ENCODE data around the gene WDR70. TPM values are rescaled to one million over a fixed set of nuclear protein-coding genes. Genes with fewer than 3 reads are reported as not detected.

WDR70 gene
- total RNA-seq, 1 donor from 2014 or later, result 29.0 TPM

- Histone ChIP-seq H3K27ac (no peak overlapping the region), H3K9me3 (no peaks in the 10 kb centered on the region), H3K36me3 (peaks cover 15% of the 10 kb centered on the region), H3K4me3 (no peak overlapping the region), H3K4me1 (no peaks in the 10 kb centered on the region), H3K27me3 (ENCODE audit: low read depth) (no peaks in the 10 kb centered on the region)
- no peak for TF ChIP-seq CTCF (IDR thresholded peaks at IDR 0.05)
- intact Hi-C loops (cut with DNase I), result no loop called here
- ATAC-seq (no peak), DNase-seq (no peak)
Observed at GRCh38 chr5:37695647-37696046, 316.5 kb downstream of the WDR70 start.

GRCh38 chr5:37696190-37697021 is 317.3 kb downstream of the WDR70 start:
- H3K4me3 ChIP-seq, result no peak overlapping the region
- no peaks in the 10 kb centered on the region for H3K4me1 ChIP-seq
- no peaks in the 10 kb centered on the region for H3K9me3 ChIP-seq
- intact Hi-C loops (cut with DNase I), result no loop called here
- ATAC-seq, result no peak
- H3K27me3 ChIP-seq (ENCODE audit: low read depth), result no peaks in the 10 kb centered on the region
- H3K27ac ChIP-seq, result no peak overlapping the region
- TF ChIP-seq CTCF (IDR thresholded peaks at IDR 0.05), result no peak
- H3K36me3 ChIP-seq, result peaks cover 15% of the 10 kb centered on the region
- DNase-seq, result no peak

GRCh38 chr5:37701868-37702267 is 322.8 kb downstream of the WDR70 start:
- Histone ChIP-seq H3K27ac (no peak overlapping the region), H3K27me3 (ENCODE audit: low read depth) (no peaks in the 10 kb centered on the region), H3K36me3 (peaks cover 22% of the 10 kb centered on the region), H3K4me3 (no peak overlapping the region), H3K9me3 (no peaks in the 10 kb centered on the region), H3K4me1 (no peaks in the 10 kb centered on the region)
- no peak for DNase-seq
- no peak for TF ChIP-seq CTCF (IDR thresholded peaks at IDR 0.05)
- intact Hi-C loops (cut with DNase I), result no loop called here
- no peak for ATAC-seq

- no peak for TF ChIP-seq CTCF (IDR thresholded peaks at IDR 0.05)
- H3K4me3 ChIP-seq, result no peak overlapping the region
Observed at GRCh38 chr5:37703841-37704241, 324.7 kb downstream of the WDR70 start.

GRCh38 chr5:37704406-37704805 is 325.3 kb downstream of the WDR70 start:
- H3K9me3 ChIP-seq, result no peaks in the 10 kb centered on the region
- no peak for ATAC-seq
- no peak for DNase-seq

More at GRCh38 chr5:37703841-37704241, 324.7 kb downstream of the WDR70 start:
- Histone ChIP-seq H3K36me3 (peaks cover 13% of the 10 kb centered on the region), H3K4me1 (no peaks in the 10 kb centered on the region), H3K27ac (no peak overlapping the region), H3K27me3 (ENCODE audit: low read depth) (no peaks in the 10 kb centered on the region), H3K9me3 (no peaks in the 10 kb centered on the region)
- ATAC-seq, result no peak
- intact Hi-C loops (cut with DNase I), result no loop called here
- DNase-seq, result no peak

More at GRCh38 chr5:37704406-37704805, 325.3 kb downstream of the WDR70 start:
- Histone ChIP-seq H3K4me1 (no peaks in the 10 kb centered on the region), H3K27me3 (ENCODE audit: low read depth) (no peaks in the 10 kb centered on the region), H3K27ac (no peak overlapping the region), H3K36me3 (peaks cover 8% of the 10 kb centered on the region), H3K4me3 (no peak overlapping the region)
- TF ChIP-seq CTCF (IDR thresholded peaks at IDR 0.05), result no peak
- intact Hi-C loops (cut with DNase I), result no loop called here

Measured in lower lobe of right lung (tissue), 2 donors.